GM11168 (cell line): Measurements from ENCODE around the gene SH3RF2.

Source experiments
- in situ Hi-C: fragments of 300-500 bp; cut with MboI; formaldehyde crosslinking; loops from one replicate; pipeline ENCODE4 v1.12.0; 2022; ENCODE audit warnings: low sequenced_read_pairs; ENCODE audit not compliant: unreplicated experiment

The SH3RF2 gene

DNA sequence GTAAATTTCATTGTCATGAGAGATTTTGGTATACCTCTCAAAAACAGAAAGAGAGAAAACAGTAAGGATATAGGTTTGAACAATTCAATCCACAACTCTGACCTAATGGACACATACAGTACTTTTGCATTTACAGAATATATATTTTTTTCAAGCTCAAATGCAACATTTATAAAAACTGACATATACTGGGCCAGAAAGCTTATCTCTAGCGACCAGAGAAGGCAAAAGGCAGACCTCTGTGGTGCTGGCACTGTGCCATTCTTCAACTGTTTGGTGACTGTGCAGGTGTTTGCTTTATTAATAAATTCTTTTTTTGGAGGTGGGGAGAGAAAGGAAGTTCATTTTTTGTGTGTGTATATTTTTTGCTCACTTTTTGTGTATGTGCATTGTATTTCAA lies 175.0 kb downstream of the SH3RF2 start:
- in situ Hi-C loops, result no loop called here

DNA sequence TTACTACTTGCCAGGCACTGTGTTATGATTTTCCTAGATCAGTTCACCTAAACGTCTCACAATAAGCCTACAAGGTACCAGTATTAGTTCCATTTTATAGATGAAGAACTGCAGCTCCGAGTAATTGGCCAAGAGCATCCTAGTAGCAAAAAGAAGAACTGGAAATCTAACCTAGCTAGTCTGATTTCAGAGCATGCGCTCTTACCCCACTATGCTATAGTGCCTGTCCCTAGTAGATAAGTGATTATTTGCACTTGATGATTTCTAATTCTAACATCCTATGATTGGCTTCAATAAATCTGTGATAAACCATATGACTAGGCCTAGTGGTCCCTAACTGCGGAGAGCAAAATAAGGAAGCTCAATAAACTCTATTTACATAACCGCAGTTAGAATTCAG lies 176.1 kb downstream of the SH3RF2 start:
- in situ Hi-C loops, result no loop called here
